Measurements from ENCODE around the gene RNASE8. TPM values are rescaled to one million over a fixed set of nuclear protein-coding genes. Genes with fewer than 3 reads are reported as not detected.
A peak's percentile ranks its signal among the peaks of the same experiment; 100 is the strongest.

Gene RNASE8
- total and polyA plus RNA-seq, 4 experiments from 2014 or later = not detected

- H3K4me3 ChIP-seq (ENCODE audit: low read length in 2 of 2) = no peak overlapping the region
- H3K36me3 ChIP-seq (ENCODE audit: insufficient read depth, low read length) = no peaks in the 10 kb centered on the region
- no peak overlapping the region for H3K27ac ChIP-seq (ENCODE audit: low read depth, low read length)
- H3K4me1 ChIP-seq (ENCODE audit: insufficient read depth, low read length) = peaks cover 21% of the 10 kb centered on the region
- H3K9me3 ChIP-seq (ENCODE audit: control insufficient read depth in 1 of 2, low read length in 2 of 2) = no peaks in the 10 kb centered on the region
- Mint-ChIP-seq H3K4me3 (peak overlapping the region in 5 of 8 donors; percentile 13 to 76 (median 50)), H3K27ac (peak overlapping the region in 4 of 7 donors; percentile 13 to 80 (median 73)), H3K27me3 (no peaks in the 10 kb centered on the region), H3K4me1 (peaks cover 9 to 32% (median 16%) of the 10 kb centered on the region in 4 donors), H3K9me3 (no peaks in the 10 kb centered on the region), H3K36me3 (peaks cover 0 to 1% of the 10 kb centered on the region in 2 donors)
- ChIA-PET CTCF (ENCODE audit: partially characterized antibody) (interaction anchor here (1.5 to 13.9 kb wide), 7 partner anchors 12 to 92 kb away, joined by 3 to 399 read pairs (median 80); partner anchors contain the start of gene ARHGEF40), POLR2A (ENCODE audit: partially characterized antibody) (interaction anchor here (0.9 to 4.7 kb wide), 2 partner anchors 13 to 38 kb away, joined by 3 to 82 read pairs; no protein-coding TSS in a partner anchor)
- peak; percentile 67 to 78 (median 73) for DNase-seq
- intact Hi-C loops (cut with micrococcal nuclease) = no loop called here
- H3K27me3 ChIP-seq (ENCODE audit: insufficient read depth, low read length) = no peaks in the 10 kb centered on the region
Measured at GRCh38 chr14:21106498-21107282, 49.1 kb downstream of the RNASE8 start.

- Histone ChIP-seq H3K4me1 (ENCODE audit: insufficient read depth, low read length) (peaks cover 21% of the 10 kb centered on the region), H3K27me3 (ENCODE audit: insufficient read depth, low read length) (no peaks in the 10 kb centered on the region), H3K27ac (ENCODE audit: low read depth, low read length) (no peak overlapping the region), H3K9me3 (ENCODE audit: control insufficient read depth in 1 of 2, low read length in 2 of 2) (no peaks in the 10 kb centered on the region), H3K4me3 (ENCODE audit: low read length in 2 of 2) (no peak overlapping the region), H3K36me3 (ENCODE audit: insufficient read depth, low read length) (no peaks in the 10 kb centered on the region)
- H3K27ac Mint-ChIP-seq = peak overlapping the region in 1 of 7 donors; percentile 80
- ChIA-PET CTCF (ENCODE audit: partially characterized antibody) (interaction anchor here (1.3 to 13.9 kb wide), 7 partner anchors 13 to 92 kb away, joined by 3 to 399 read pairs (median 60); partner anchors contain the start of gene ARHGEF40), POLR2A (ENCODE audit: partially characterized antibody) (no interaction called here)
- peaks cover 0 to 1% of the 10 kb centered on the region in 2 donors for H3K36me3 Mint-ChIP-seq
- DNase-seq = no peak
- H3K27me3 Mint-ChIP-seq = no peaks in the 10 kb centered on the region
- intact Hi-C loops (cut with micrococcal nuclease) = no loop called here
- H3K9me3 Mint-ChIP-seq = no peaks in the 10 kb centered on the region
- peaks cover 9 to 32% (median 16%) of the 10 kb centered on the region in 4 donors for H3K4me1 Mint-ChIP-seq
- no peak overlapping the region for H3K4me3 Mint-ChIP-seq
Measured at GRCh38 chr14:21107283-21107800, 49.7 kb downstream of the RNASE8 start.

Small RNA genes lying within 50 kb of the gene (microRNA-seq; reads per million reads assigned to microRNA genes)
- gene MIR6717 (ENCODE audit: borderline microRNAs expressed, borderline number of aligned reads, borderline replicate concordance) = not detected

Other genes starting within 250 kb of the RNASE8 start
- gene RNASE3, start 166.4 kb upstream of the RNASE8 start, total RNA-seq = not detected
- not detected for gene RNASE3, start 166.4 kb upstream of the RNASE8 start, polyA plus RNA-seq
- gene RNASE2, start 102.3 kb upstream of the RNASE8 start, total RNA-seq = not detected
- gene RNASE2, start 102.3 kb upstream of the RNASE8 start, polyA plus RNA-seq = not detected
- gene METTL17, start 67.8 kb upstream of the RNASE8 start, total RNA-seq = 100 to 1,000 TPM; 119 to 125 TPM
- gene METTL17, start 67.8 kb upstream of the RNASE8 start, polyA plus RNA-seq = 10 to 100 TPM; 36.9 to 42.0 TPM
- under 1 TPM in 1 of 2 experiments, not detected in 1; 0.67 TPM for gene SLC39A2, start 58.5 kb upstream of the RNASE8 start, total RNA-seq
- not detected for gene SLC39A2, start 58.5 kb upstream of the RNASE8 start, polyA plus RNA-seq
- gene NDRG2, start 32.8 kb upstream of the RNASE8 start, total RNA-seq = 10 to 100 TPM; 31.9 to 32.4 TPM
- 10 to 100 TPM; 26.9 to 34.5 TPM for gene NDRG2, start 32.8 kb upstream of the RNASE8 start, polyA plus RNA-seq
- not detected for gene TPPP2, start 27.6 kb upstream of the RNASE8 start, total RNA-seq
- gene TPPP2, start 27.6 kb upstream of the RNASE8 start, polyA plus RNA-seq = not detected
- not detected for gene RNASE13, start 23.0 kb upstream of the RNASE8 start, total RNA-seq
- gene RNASE13, start 23.0 kb upstream of the RNASE8 start, polyA plus RNA-seq = not detected
- gene RNASE7, start 15.5 kb upstream of the RNASE8 start, total RNA-seq = not detected
- gene RNASE7, start 15.5 kb upstream of the RNASE8 start, polyA plus RNA-seq = not detected
- gene ARHGEF40, start 12.5 kb downstream of the RNASE8 start, total RNA-seq = under 1 TPM; 0.42 to 0.49 TPM
- under 1 TPM; 0.52 to 0.66 TPM for gene ARHGEF40, start 12.5 kb downstream of the RNASE8 start, polyA plus RNA-seq
- gene ZNF219, start 40.8 kb downstream of the RNASE8 start, total RNA-seq = 1 to 10 TPM; 7.6 to 8.0 TPM
- gene ZNF219, start 40.8 kb downstream of the RNASE8 start, polyA plus RNA-seq = 1 to 10 TPM in 1 of 2 donors, under 1 TPM in 1; 0.80 to 3.0 TPM
- not detected for gene TMEM253, start 43.2 kb downstream of the RNASE8 start, total RNA-seq
- not detected for gene TMEM253, start 43.2 kb downstream of the RNASE8 start, polyA plus RNA-seq
- gene OR5AU1, start 98.2 kb downstream of the RNASE8 start, total RNA-seq = not detected
- not detected for gene OR5AU1, start 98.2 kb downstream of the RNASE8 start, polyA plus RNA-seq
- gene HNRNPC, start 211.6 kb downstream of the RNASE8 start, total RNA-seq = 100 to 1,000 TPM; 538 to 539 TPM
- gene HNRNPC, start 211.6 kb downstream of the RNASE8 start, polyA plus RNA-seq = 1,000 to 10,000 TPM in 1 of 2 donors, 100 to 1,000 TPM in 1; 705 to 1,178 TPM
- under 1 TPM in 1 of 2 experiments, not detected in 1; 0.47 TPM for gene RPGRIP1, start 222.3 kb downstream of the RNASE8 start, total RNA-seq
- not detected for gene RPGRIP1, start 222.3 kb downstream of the RNASE8 start, polyA plus RNA-seq

All from CD4-positive, alpha-beta memory T cell (primary cell).